GM19324 (cell line): ENCODE data around the gene MAMSTR.
"Not testable (repeated sequence)": the region's sequence is repeated elsewhere in the genome, so short reads cannot be mapped to it uniquely, and the experiment has no call there.

Experiments used
- ATAC-seq: cut with Tn5 transposase; IDR thresholded peaks from one replicate; pipeline ENCODE4 v1.9.1; 2021; ENCODE audit warnings: mild to moderate bottlenecking, moderate library complexity; ENCODE audit not compliant: unreplicated experiment, low FRiP score

The MAMSTR gene

DNA sequence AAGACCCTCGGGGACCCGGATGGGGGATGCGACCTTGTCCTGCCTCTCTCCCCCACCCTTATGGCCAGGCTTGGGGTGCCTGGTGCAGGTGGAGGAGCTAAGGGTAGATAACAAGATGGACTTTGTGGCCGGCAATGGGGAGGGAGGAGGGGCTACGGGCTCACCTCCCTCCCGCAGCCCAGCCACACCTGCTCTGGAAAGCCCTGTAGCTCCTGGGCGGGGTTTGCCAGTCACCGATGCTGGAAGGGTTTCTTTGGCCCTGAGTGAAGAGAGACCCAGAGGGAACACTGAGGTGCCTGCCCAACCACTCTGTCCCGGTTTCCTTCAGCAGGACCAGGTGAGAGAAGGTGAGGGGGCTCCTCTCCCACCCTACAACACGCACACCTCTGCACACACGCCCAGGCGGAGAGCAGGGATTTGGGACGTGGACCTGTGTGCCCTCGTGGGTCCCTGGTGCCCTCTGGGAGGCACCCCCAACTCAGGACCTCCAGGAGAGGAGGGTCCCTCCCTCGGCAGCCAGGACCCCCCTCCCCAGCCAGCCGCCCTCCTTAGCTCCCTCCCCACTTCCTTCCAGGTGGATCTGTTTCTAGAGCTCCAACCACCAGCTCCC, 23.7 kb downstream of the MAMSTR start, which contains the start of gene FUT2:
Gene FUT2 (plus strand): TSS at position 229 of the 610 bp plus-strand sequence. CDS start 6,986 bp downstream, outside the sequence.
- ATAC-seq = no peak

DNA sequence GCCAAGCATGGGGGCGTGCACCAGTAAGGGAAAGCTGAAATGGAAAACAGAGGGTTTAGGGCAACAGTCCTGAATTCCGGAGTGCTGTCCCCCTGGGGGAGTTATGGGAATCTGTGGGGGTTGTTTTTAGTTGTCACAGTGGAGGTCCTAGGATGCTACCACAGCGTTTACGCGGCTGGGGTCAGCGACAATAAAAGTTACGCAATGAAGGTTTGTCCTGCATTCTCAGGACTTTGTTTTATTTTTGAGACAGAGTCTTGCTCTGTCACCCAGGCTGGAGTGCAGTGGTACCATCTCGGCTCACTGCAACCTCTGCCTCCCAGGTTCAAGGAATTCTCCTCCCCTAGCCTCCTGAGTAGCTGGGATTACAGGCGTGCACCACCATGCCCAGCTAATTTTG, 25.9 kb downstream of the MAMSTR start:
- not testable (repeated sequence) for ATAC-seq

DNA sequence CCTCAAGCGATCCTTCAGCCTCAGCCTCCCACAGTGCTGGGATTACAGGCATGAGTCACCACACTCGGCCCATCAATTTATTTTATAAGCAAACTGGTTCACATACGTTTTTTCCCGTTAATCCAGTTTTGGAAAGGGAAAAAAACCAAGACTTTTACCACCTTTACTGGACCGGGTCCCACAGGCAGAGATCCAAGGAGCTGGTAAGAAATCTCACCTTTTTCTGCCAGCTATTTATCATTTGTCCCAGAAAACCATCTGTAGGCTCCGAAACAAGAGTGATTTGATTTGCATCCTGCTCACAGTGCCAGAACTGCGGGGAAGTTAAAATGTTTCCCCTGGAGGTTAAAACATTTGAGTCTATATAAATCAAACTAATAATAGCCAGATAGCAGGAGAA, 30.1 kb downstream of the MAMSTR start:
- no peak for ATAC-seq

DNA sequence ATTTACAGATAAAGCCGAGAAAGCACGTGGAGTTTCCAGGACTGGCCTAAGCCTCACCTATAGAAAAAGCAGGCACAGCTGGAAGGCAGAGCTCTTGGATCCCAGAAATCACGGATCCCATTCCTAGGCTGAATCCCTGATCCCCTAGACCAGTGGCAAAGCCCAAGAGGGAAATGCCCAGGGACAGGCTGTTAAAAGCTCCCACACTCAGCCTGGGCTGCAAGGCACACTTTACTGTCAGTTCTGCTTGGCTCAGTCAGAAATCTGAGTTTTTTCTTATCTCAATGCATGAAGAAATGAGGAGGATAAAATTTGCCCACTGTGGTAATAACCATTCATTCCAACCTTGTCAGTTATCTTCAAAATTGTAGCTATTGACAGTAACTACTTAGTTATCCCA, 31.7 kb downstream of the MAMSTR start:
- no peak for ATAC-seq

DNA sequence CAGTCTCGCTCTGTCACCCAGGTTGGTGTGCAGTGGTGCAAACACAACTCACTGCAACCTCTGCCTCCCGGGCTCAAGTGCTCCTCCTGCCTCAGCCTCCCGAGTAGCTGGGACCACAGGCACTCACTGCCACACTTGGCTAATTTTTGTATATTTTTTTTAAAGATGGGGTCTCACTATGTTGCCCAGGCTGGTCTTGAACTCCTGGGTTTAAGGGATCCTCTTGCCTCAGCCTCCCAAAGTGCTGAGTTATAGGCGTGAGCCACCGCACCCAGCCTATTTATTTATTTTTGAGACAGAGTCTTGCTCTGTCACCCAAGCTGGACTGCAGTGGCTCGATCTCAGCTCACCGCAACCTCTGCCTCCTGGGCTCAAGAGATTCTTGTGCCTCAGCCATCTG, 32.9 kb downstream of the MAMSTR start:
- not testable (repeated sequence) for ATAC-seq

DNA sequence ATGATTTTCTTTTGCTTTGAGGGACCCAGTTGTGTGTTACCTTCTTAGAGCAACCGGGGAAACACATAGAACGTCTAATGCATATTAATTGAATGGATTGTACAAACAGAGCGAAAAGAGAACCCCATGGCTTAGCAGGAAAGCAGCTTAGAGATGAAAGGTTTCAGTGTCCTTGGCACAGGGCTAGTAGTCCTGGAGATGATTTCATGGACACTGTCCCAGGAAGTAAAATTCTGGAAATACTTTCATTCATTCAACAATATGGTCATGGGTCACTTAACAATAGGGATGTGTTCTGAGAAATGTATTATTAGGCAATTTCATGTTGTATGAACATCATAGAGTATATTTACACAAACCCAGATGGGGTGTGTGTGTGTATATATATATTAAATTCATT, 33.4 kb downstream of the MAMSTR start:
- ATAC-seq = no peak

DNA sequence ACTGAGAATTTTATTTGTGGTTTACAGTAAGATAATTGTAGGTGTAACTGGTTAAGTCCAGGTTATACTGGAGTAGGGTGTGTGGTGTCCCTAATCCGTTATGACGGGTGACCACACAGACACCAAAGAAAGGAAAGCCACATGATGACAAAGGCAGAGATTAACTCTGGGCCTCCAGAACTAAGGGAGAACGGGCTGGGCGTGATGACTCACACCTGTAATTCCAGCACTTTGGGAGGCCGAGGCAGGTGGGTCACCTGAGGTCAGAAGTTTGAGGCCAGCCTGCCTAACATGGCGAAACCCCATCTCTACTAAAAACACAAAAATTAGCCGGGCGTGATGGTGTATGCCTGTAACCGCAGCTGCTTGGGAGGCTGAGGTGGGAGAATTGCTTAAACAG, 33.9 kb downstream of the MAMSTR start:
- no peak for ATAC-seq

DNA sequence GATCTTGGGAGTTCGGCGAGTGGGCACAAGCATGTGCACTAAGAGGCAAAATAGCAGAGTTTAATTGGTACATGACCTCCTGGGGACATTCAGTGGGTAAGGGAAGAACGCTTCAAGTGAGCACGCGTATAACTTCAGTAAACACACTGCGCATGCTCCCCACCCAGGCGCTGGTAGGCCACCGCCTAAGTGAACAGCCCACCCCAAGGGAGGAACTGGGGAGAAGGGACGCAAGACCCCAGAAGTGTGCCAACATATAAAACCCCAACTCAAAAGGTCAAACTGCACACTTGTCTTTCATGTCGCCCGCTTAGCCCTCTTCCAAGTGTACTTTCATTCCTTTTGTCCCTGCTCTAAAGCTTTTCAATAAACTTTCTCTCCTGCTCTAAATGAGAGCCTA, 36.2 kb downstream of the MAMSTR start:
- ATAC-seq = no peak

DNA sequence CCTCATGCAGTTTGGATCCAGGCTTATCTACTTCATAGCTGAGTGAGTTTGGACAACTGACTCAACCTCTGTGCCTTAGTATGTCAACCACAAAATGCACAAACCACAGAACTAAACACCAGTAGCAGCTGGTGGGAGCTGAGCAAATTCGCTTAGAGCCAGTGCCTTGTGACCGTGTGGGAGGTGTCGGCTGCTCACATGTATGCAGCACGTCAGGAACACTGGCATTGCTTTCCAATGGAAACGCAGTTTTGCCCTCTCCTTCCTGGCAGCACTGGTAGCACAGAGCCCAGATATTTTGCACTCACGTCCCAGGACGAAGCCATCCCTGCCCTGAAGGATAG, 38.4 kb downstream of the MAMSTR start:
- ATAC-seq = no peak

DNA sequence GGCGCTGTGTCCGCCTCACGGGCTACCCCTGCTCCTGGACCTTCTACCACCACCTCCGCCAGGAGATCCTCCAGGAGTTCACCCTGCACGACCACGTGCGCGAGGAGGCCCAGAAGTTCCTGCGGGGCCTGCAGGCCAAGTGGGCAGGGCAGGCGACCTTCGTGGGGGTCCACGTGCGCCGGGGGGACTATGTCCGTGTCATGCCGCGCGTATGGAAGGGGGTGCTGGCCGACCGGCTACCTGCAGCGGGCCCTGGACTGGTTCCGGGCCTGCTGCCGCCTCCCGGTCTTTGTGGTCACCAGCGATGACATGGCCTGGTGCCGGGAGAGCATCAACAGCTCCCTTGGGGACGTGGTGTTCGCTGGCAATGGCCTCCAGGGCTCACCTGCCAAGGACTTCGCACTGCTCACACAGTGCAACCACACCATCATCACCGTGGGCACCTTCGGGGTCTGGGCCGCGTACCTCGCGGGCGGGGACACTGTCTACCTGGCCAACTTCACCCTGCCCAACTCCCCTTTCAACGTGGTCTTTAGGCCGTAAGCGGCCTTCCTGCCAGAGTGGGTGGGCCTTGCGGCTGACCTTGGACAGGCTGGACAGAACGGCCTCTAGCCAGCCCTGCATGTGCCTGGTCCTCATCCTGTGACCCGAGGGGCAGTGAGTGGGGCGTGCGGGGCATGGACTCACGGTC, 38.9 kb downstream of the MAMSTR start:
- ATAC-seq = no peak

DNA sequence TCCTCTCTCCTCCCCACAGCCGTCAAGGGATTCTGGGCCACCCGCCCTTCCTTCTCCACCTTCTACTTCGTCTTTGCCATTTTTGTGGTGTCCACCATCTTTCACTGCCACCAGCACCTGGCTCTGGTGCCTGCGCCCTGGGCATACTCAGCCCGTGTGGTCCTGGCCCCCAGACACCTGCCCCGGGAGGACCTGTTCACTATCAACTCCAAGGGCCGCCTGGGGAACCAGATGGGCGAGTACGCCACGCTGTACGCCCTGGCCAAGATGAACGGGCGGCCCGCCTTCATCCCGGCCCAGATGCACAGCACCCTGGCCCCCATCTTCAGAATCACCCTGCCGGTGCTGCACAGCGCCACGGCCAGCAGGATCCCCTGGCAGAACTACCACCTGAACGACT, 39.5 kb downstream of the MAMSTR start:
- ATAC-seq = not testable (repeated sequence)

DNA sequence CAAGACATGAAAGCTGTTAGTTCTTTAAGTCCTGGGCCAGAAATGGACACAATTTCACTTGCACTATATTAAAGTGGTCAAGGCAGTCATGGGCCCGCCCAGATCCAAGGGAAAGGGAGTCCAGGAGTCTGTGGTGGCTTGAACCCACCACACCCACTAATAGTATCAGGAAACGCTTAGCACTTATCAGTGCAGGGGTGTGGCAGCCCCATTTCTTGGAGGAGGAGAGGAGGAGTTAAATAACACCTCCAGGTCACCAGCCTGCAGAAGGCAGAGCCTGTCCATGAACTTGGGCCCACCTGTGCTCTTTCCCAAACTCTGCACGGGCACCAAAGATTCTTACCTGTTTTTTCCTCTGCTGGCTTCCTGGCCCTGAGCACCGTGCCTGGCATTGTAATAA, 41.3 kb downstream of the MAMSTR start:
- no peak for ATAC-seq

DNA sequence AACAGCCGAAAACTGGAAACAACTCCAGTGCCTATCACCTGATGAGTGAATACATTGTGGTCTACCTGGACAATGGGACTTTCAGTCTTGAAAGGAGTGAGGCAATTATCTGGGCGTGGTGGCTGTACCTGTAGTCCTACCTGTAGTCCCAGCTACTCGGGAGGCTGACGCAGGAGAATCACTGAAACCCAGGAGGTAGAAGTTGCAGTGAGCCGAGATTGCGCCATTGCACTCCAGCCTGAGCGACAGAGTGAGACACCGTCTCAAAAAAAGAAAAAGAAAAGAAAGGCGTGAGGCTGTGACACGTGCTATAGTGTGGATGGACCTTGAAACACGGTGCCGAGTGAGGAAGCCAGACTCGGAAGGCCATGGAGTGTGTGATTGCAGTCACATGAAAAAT, 42.6 kb downstream of the MAMSTR start:
- no peak for ATAC-seq

DNA sequence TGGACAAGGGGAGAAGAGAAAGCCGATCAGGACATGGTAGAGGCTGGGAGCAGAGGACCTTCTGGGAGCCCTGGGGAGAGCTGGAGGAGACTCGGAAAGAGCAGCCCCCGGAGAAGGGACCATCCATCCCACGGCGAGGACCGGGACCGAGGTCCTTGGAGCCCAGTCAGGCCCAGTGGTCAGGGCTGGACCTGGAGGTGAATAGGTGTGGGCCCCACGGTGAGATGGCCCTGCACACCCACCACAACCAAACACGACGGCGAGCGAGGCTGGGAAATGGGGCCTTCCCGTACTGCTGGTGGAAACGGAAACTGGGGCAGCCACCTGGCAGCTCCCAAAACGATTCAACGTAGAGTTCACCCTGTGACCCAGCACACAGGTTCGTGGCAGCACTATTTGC, 43.0 kb downstream of the MAMSTR start:
- no peak for ATAC-seq

DNA sequence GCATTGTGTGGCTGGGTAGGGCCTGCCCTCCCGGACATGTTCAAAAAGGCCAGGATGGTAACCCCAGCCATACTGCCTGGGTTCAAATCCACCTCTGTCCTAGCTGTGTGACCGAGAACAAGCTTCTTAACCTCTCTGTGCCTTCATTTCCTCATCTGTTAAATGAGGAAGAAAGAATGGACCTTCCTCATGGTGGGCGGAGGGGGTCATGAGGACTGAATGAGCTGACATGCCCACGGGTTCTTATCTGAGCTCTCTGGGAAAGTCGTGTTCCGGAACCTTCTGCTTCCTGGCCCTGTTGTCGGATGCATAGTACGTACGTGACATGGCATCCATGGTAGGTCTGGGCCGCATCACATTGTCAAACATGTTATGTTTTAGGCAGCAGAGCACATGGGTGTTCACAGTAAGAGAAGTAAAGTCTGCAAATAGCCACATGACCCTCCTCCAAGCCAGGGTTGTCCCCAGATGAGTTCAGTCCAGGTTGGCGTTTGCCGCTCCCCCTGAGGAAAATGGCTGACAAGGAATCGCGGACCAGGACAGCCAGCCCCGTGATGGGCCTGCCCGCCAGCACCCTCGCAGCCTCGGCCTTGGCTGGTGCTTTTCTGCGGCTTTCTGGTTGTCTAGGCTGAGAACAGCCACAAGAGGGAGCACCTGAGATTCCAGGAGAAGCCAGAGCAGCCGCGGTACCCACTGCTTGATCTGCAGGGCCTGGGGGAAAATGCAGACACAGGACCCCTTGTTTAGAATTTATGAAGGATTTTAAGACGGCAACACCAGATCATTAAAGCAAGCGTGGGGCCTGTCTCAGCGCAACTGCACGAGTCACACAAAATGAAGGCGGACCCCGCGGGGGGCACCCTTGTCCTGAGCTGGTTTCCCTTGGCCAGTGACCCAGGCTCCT, 44.4 kb downstream of the MAMSTR start:
- no peak for ATAC-seq

DNA sequence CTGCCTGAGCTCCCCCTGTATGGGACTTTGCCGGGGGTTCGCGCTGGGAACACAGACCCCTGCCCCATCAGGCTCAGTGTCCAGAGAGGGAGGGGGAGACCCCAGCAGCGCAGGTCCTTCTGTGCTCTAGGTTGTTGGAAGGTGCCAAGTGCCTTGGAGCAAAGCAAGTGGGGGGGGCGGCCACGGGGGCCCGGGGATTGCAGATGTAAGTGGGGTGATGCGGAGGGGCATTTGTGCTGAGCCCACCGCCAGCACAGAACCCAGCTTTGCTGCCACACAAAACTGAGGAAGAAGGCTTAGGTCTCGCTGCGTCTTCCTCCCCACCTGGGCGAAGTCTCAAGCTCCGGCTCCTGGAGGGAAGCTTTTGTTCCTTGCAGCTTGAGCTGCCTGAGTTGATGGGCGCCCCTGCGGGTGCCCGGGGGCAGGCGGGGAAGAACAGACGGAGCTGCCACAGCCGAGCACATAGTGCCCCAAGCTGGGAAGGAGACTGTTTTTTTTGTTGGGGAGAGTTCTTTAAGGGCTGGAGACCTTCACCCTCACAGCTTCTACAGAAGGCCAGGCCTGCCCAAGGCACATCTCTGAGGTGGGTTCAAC, 45.2 kb downstream of the MAMSTR start:
- no peak for ATAC-seq

DNA sequence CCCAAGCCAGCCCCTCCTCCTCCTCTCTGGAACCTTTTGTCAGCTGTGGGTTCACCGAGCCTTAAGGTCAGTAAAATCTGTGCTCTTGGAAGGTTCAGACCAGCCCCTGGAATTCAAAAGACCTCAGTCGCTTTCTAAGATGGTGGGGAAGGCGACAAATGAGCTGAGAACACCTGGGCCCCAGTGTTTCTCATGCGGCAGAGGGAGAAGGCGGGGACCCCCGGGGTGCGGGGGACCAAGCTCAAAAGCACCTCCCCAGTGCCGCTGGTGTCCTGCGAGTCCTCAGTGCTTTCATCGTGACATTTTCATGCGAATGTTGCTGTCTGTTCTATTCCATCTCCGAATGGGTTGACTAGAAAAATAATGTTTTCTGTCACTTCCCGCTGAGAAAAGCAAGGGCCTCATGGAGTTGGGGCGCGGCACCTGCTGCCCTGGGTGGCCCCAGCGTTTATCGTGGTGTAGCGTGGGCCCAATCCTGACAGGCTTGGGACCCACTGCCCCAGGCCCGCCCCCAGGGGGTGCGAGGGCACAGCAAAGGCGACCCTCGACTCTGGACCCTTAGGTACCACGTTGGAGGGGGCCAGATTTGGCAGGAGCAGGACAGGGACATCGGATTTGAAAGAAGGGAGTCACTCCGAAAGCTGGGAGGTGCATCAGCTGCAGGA, 46.0 kb downstream of the MAMSTR start:
- ATAC-seq = no peak

DNA sequence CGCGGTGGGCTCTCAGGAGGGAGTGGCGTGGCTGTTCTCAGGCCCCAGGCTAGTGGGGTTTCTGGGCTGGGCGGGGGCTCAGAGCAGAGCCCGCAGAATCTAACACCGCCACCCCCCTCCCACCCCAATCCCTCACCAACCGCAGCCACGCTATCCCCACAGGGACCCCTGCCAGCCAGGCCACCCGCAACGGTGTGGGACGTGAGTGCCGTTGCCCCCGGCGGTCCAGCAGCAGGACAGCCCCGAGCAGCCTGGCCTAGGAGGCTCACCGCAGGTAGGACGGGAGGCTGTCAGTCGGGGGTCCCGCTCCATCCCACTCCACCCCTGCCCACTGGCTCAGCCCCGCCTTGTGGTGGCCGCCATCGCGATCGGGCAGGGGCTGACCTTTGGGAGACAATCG, 46.5 kb downstream of the MAMSTR start, which contains the start of gene NTN5:
Gene NTN5 (minus strand): TSS at position 24 of the 400 bp plus-strand sequence. CDS start 2,031 bp downstream, outside the sequence.
- no peak for ATAC-seq

DNA sequence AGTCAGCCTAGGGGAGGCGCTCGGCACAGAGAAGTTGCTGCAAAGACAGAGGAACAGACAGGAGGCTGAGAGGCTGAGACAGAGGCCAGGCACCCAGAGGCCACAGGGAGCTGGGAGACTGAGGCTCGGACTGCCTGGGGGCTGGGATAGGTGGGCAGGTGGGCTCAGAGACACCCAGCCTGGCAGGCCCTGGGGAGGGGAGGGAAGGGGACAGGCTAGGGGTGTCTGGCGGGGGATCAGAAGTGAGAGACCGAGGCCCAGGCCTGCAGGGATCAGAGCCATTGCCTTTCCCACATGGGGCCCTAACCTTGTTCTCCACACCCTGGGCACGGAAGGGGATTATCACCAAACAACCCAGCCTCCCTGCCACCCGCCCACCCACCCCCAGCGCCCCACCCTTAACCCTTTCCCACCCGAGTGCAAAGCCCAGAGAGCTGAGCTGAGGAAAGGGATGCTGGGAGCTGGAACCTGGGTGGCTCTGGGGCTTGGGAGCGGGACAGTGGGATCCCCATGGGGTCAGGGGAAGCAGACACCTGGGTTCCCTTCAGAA, 48.0 kb downstream of the MAMSTR start:
- no peak for ATAC-seq
